ENCODE results near the gene USP34.
"Not testable (repeated sequence)": the region's sequence is repeated elsewhere in the genome, so short reads cannot be mapped to it uniquely, and the experiment has no call there.

The USP34 gene

DNA sequence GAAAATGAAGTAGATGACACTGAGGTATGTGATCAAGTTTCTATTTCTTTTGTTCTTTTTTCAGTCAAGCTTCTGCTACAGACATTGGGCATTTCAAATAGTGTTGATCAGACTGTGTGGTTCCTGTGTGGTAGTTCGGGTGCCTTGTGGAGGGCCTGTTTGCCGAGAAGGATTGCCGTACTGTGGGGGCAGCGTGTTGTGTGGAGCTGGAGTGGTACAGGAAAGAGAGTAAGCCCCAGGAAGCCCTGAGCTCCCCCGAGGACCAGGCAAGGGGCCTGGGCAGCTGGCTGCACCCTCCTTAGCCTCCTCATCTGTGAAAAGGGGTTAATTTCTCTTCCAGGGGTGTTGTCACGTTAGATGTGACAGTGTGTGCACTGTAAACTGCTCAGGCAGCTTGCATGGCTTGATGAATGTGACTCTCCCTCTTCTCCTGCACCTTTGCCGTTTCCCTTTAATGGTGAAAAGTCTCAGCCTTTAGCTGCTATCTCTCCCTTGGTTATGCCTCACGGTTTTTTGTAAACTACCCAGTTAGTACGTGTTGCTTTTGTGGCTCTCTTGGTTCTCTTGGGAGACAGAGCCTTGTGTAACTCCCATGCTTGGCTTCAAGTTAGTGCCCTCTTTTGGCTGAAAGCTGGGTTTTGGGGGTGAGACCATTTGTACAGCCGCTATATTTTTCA is 289.4 kb downstream of the USP34 start:
- DNase-seq: no peak

DNA sequence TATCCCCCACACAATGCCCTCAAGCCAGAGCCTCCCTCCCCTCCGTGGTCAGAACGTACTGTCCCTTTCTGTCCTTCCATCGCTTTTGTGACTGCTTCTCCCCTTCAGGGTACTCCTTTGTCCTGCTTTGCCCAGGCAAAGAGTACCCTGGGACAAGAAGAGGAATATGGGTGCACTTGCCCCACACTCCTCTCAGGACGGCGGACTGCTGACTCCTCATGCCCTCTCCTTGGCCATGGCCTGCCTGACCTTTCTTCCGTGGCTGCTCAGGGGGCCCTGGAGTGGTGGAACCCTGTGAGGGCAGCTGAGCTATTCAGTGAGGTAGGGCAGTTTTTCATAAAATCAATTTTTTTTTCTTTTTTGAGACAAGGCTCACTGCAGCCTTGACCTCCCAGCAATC is 290.2 kb downstream of the USP34 start:
- DNase-seq: no peak

DNA sequence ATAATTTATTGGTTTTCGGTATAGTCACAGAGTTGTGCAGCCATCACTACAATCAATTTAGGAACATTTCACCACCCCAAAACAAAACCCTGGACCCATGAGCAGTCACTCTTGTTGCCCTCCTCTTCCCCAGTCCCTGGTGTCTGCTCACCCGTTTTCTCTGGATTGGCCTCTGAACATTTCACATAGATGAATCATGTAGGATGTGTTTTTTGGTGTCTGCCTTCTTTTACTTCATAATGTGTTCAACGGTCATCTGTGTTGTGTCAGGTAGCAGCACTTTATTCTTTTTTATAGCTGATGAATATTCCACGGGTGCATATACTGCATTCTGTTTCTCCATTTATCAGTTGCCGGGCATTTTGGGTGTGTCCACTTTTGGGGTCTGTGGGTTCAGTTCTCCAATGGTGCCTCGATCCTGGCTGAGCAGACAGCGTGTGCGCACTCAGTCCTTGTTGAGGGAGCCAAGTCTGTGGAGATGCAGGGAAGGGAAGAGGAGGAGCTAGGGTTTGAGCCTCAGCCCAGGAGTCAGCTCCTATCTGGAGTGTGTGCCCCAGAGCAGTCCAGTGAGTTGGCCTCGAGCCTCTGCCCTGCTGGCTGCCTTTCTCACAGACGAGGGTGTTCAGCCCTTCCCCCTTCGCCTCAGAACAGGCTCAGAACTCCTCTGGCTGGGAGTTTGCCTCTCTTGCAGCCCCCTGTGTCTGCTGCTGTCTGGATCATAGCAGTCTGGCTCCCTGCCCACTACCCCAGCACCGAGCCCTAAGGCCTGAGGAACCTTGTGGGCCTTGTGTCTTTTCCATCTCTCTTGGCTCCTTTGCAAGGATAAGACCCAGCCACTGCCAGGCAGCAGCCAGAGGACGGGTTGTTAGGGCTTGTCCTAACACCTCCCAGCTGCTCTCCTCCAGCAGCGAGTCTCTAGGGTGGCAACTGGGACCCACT is 290.9 kb downstream of the USP34 start:
- DNase-seq: no peak

DNA sequence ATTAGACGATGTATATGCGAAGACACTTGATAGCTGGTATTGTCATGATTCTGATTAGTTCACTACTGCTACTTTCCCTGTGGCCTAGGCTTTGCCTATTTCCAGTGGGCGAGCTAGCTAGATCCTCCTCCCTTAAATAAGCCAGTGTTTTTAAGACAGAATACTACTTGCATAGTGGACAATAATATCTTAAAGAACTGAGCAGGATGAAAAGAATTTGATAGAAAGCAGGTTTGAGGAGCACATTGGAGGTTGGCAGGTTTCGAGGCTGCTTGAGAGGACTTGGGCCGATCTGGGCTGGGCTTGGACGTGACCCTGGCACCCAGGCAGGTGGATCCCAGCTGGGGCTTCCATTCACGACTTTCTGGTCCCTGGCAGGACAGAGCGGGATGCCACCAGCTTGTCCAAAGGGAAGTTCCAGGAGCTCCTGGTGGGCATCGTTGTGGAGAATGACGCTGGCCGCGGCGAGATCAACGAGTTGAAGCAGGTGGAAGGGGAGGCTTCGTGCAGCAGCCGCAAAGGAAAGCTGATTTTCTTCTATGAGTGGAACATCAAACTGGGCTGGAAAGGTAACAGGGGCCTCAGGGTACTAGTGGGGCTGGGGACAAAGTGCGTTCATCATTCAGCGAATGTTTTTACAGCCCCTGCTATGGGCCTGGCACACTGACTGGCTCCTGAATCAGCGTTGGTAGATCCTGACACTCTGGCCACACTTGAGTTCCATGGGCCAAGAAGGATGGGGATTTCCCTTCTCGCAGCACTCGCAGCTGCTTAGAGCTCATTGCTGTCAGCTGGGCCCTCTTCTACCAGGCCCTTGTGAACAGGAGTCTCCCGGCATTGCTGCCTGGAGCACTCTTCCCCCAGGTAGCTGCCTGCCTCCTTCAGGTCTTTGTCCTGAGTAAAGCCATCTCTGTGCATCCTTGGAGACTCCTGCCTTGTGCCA is 292.0 kb downstream of the USP34 start:
- no peak for DNase-seq

DNA sequence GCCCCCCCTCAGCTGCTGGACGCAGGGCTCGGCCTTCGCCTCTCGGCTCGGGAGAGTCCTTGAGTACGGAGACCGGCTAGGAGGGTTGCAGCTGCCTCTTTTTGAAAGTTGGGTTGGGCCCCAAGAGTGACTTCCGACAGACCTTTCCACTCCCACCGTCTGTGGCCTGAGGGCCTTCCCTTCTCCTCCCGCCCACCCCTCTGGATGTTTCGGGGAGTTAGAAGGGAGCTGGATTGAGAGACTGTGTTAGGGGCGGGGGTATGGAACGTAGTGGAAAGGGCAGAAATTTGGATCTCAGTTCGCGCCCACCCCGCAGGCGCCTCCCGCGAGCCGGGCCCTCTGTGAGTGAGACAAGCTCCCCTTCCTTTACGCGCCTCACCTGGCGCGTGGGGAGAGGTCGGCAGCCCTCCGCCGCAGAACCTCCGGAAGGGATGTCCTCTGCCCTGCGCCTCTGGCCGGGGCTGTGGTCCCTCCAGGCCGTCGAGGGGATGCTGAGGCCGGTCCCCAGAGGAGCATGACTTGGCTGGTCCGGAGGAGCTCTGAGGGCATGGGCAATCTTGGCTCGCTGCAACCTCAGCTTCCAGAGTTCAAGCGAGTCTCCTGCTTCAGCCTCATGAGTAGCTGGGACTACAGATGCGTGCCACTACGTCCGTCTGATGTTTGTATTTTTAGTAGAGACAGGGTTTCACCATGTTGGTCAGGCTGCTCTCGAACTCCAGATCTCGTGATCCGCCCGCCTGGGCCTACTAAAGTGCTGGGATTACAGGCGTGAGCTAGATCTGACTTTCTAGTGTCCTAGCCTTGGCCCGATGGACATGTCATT is 292.9 kb downstream of the USP34 start:
- peak; percentile 47 for DNase-seq

DNA sequence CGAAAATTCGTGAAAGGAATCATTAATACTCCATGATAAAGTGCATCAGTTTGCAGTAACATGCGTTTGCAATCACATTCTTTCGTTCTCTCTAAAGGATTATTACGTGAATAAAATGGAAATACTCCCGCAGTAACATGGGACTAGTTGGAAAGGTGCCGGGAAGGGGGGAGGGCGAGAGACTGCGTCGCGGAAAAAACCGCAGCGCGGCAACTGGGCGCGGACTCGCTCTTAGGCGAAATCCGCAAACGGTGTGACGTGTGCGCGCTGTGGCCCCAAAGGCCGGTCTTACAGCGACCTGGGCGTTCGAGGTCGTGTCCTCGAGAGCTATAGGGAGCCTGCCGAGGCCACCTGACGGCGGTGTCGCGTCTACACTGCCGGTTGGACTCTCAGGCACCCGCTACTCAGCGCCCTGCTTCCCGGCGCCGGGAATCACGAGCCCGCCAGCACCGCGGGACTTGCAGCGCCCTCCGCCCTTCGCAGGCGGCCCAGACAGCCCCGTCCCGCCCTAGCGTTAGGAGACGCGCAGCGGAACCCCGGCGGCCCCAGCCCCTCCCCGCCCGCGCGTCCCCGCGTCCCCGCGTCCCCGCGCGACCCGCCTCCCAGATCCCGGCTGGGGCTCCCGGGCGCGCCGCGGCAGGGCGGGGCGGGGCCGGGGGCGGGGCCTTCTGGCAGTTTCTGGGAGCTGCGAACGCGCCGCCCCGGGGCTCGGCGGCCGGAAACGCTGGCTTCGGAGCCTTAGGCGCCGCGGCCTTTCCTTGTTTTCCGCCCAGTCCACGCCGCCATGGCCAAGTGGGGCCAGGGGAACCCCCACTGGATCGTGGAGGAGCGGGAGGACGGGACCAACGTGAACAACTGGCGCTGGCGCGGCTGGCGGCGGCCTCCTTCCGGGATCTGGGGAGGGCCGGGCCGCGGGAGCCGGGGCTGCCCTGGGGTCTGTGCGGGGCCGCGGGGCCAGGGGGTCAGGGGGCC is 293.8 kb downstream of the USP34 start:
- peak; percentile 93 for DNase-seq

DNA sequence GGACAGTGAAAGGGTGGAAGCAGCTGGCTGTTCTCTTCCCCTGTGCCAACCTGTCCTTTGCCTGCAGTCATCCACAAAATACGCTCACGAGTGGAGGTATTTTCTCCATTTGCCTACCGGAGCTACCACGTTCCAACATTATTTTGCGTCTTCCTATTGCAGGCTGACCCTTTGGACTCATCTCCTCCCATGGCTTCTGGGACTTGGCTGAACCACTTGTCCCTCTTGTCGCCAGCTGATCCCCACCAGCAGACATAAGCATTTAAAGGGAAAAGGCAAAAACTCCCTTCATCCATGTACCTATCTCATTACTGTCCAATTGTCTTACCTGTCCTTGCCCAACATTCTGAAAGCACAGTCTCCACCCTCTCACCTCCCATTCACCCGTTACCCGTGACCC is 295.9 kb downstream of the USP34 start:
- no peak for DNase-seq

DNA sequence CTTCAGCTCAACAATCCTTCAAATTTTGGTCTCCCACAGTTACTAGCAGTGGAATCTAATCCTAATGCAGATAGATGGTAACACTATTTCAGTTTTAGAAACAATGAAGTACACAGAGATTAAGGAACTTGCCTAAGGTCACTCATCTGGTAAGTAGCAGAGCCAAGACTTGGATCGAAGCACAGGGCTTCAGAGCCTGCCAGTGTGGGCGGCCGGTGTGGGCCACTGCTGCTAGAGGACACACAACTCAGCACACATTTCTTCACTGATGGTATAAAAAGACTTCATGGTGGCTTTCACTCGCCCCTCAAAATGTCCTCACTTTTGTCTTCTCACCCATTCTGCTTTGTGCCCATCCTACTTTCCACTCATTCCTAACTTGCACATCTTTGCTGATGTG is 297.8 kb downstream of the USP34 start:
- DNase-seq: no peak

DNA sequence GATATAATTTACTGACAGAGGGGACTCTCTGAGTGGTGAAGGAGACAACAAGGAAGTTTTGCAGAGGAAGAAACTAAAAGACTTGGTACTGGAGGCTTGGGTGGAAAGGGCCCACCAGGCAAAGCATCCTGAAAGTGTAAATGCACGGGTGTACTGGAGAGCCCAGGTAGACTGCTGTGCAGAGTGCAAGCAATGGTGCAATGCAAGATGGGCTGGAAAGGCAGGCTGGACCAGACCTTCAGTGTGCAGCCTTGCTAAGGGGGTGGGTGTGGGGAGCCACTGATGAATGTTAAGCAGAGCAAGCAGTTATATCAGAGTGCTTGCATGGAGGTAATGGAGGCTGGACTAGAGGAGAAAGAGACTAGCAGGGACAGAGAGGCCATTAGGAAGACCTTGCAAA is 298.2 kb downstream of the USP34 start:
- DNase-seq: no peak

DNA sequence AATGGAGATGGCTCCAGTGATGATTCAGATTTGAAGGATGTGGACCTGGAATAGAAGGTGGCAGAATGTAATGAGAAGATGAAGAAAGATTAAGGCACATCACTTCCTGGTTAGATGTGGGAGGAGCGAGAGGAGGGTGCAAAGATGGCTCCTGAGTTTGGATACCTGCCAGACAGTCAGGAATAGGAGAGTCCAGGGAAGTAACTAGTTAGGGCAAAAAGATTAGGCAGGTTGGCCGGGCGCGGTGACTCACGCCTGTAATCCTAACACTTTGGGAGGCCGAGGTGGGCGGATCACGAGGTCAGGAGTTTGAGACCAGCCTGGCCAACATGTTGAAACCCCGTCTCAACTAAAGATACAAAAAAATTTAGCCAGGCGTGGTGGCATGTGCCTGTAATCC is 303.3 kb downstream of the USP34 start:
- no peak for DNase-seq

DNA sequence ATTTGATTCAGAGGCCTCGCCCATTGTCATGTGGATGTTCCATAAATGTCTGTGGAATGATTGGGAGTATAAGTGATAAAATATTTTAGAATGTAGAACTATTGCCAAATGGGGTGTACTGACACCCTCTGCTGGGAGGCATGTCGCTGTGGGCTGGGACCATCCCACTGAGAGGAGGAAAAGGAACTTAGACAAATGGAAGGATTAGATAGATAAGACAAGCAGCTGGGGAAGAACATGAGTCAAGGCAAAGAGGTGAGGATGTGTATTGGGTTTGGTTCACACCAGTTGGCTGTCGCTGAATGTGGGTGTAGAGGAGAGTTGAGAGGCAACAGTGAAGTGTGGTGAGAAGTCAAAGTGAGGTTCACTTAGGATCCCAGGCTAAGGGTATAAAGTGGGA is 304.9 kb downstream of the USP34 start:
- no peak for DNase-seq

DNA sequence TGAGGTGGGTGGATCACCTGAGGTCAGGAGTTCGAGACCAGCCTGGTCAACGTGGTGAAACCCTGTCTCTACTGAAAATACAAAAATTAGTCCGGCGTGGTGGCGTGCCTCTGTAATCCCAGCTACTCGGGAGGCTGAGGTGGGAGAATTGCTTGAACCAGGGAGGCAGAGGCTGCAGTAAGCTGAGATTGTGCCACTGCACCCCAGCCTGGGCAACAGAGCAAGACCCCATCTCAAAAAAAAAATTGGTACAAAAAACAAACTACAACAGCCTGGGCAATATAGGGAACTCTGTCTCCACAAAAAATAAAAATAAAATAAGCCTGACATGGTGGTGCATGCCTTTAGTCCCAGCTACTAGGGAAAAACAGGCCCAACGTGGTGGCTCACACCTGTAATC is 305.8 kb downstream of the USP34 start:
- not testable (repeated sequence) for DNase-seq

DNA sequence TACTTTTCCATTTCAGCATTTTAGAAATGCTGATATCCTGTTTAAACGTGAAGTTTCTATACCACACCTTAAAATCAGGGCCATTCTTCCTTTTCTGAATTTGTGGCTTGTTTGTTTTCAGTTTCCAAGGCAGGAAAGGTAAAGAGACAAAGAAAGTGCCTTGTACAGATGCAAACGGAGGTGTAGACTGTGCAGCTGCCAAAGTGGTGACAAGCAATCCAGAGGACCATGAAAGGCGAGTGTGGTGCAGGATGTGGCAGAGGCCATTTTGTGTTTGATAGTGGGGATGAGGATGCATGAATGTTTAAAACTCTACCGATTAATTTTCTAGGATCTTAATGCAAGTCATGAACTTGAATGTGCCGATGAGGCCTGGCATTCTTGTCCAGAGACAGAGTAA is 308.2 kb downstream of the USP34 start:
- no peak for DNase-seq

DNA sequence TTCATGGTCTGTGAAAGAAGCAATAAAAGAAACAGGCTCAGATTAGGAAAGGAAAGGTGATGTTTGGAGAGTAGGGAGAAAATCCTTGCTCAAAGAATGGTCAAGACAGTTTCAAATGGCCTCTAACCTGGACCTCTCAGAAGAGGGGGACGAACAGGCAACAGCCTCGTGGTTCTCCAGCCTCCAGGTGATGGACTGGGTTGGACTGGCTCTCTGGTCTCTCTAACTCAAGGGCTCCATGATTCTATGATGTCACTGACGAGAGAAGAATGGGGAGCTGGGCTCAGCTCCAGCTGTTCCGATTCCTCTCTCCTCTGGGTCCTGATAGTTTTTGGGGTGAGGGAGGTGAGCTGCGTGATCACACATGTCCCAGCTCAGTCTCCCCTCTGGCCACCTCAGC is 309.0 kb downstream of the USP34 start, which contains the start of gene C2orf74:
Gene C2orf74, plus strand, starts transcription at position 301 of the 400 bp plus-strand sequence. CDS start 327 bp downstream, outside the sequence.
- DNase-seq: no peak

DNA sequence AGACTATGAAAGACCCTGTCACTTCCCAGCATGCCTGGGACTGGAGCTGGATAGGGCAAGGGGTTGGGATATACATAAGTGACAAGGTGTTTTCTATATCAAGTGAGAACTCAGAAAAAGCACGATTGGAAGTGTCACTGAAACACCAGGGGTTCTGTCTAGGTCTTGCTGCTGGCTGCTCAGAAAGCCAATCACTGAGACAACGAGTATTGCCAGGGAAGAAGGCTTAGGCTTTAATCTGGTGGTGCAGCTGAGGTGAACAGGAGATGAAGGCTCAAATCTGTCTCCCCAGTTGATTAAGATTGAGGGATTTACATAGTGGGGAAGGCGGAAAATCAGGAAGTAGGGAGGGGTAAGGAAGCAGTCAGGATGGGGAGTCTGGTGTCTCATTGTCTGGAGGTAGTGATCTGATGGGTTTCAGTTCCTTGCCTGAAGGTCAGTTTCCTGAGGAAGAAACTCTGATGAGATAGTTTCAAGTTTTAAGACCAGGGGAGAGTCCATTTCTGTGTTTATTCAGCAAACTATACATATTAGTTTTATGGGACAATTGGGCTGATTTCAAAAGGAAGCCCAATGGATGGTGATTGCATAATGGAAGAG is 312.4 kb downstream of the USP34 start:
- no peak for DNase-seq

DNA sequence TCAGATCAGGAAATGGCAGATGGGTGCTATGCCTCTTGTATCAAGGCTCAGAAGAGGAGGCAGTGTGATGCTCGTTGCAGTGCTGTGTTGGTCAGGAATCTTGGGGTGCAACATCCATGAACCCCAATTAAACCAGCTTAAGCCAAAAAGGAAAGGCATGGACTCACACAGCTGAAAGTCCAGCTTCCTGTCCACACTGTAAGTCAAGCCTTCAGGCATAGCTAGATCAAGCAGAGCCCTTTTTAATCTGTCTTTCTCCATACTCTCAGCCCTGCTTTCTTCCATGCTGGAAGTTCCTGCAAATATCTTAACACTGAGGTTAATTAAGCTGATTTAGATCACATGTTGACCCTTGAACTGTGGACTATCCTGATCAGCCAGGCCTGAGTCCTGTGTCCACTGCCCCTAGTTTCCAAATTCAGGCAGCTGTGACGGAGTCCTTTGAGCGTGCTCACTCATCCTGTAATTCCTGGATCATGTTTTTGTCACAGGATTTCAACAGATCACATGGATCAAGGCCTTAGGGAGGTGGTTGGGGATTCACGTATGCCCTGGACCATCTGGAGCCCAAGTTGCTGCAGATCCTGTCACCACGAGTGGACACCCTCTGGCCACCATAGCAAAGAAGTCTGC is 313.4 kb downstream of the USP34 start:
- DNase-seq: no peak

DNA sequence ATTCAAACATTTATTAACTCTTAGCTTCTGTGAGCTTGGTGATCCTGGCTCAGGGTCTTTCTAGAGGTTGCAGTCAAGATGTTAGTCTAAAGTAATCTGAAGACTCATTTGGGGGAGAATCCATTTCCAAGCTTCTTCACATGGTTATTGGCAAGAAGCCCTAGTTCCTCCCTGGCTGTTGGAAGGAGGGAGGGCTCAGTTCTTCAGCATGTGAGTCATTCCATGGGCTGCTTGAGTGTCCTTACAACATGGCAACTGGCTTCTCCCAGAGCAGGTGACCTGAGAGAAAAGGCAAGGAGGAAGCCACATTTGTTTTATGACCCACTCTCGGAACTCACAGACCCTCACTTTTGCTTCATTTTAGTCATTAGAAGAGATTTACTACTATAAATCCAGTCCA is 319.5 kb downstream of the USP34 start:
- DNase-seq: no peak

DNA sequence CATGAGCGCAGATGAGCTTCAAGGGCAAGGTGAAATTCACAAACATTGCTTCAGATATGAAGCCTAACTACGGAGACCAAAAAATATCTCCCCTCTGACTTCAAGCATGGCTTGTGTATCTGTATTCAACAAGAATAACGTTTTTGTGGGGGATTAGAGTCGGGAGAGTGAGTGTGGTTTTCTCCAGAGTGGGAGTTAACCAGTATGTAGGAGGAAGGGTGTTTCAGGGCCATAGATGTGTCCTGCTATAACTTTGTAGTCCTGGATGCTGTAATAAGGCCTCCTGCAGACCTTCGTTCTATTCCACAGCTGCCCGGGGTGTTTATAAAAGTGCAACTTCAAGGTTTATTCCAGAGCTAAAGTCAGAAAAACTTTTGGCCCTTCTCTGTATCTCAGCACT is 321.8 kb downstream of the USP34 start:
- no peak for DNase-seq

DNA sequence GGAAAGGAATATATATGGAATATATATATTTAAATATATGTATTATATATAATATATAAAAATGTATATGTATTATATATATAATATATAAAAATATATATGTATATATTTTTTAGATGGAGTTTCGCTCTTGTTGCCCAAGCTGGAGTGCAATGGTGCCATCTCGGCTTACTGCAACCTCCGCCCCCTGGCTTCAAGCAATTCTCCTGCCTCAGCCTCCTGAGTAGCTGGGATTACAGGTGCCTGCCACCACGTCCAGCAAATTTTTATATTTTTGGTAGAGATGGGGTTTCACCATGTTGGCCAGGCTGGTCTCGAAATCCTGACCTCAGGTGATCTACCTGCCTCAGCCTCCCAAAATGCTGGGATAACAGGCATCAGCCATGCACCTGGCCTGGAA is 322.8 kb downstream of the USP34 start:
- not testable (repeated sequence) for DNase-seq

DNA sequence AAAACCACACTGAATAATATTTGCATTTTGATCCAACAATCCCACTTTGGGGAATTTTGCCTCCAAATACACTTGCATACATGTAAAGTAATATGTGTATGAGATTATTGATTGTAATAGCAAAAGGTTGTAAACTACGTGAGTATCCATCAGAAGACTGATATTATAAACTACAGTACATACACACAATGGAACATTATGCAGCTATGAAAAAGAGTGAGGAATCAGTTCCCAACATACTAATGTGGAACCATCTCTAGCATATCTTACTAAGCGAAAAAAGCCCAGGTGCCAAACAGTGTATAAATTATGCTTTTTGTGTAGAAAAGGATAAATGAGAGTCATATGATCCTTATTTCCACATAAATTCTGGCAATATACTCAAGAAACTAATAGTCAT is 324.9 kb downstream of the USP34 start:
- DNase-seq: no peak

Data from activated CD4-positive, alpha-beta T cell treated with anti-CD3 and anti-CD28 coated beads, Interleukin-2, amount 50 U/mL, for 1 hour (primary cell).